ENCODE measurements around the gene TSTD2. TPM values are rescaled to one million over a fixed set of nuclear protein-coding genes. Genes with fewer than 3 reads are reported as not detected.

TSTD2 gene
- total RNA-seq, 4 donors from 2014 or later: 11.6 to 19.9 (median 14.5) TPM

- intact Hi-C loops (cut with DNase I; ENCODE audit: low total_unique reads): loop anchor here (10.0 kb wide), 4 partner anchors 348 to 1222 kb away; partner anchors contain the start of genes ANKS6, ANP32B, ZNF367 and ZNF782
- in situ Hi-C loops (cut with MboI; ENCODE audit: low sequenced_read_pairs in 4 of 4): no loop called here
- peaks cover 45 to 64% of the 10 kb centered on the region in 2 donors for H3K4me1 ChIP-seq
- peak overlapping the region in 1 of 4 donors; percentile 19 for H3K27ac ChIP-seq
- H3K36me3 ChIP-seq: no peaks in the 10 kb centered on the region
- H3K9me3 ChIP-seq: no peaks in the 10 kb centered on the region
- TF ChIP-seq POLR2A (IDR thresholded peaks at IDR 0.05): no peak
- TF ChIP-seq CTCF (IDR thresholded peaks at IDR 0.05 in 4 of 5, conservative IDR thresholded peaks at IDR 0.05 in 1 of 5): no peak
- no peaks in the 10 kb centered on the region for H3K27me3 ChIP-seq
- no peak overlapping the region for H3K4me3 ChIP-seq
- DNase-seq (no peak), ATAC-seq (no peak)
Measured at GRCh38 chr9:97636903-97637302, 3.7 kb upstream of the TSTD2 start.

- H3K4me3 ChIP-seq: peak overlapping the region in 2 of 4 donors; percentile 86 to 92
- peaks cover 56 to 69% of the 10 kb centered on the region in 2 donors for H3K4me1 ChIP-seq
- no peaks in the 10 kb centered on the region for H3K27me3 ChIP-seq
- no peak for DNase-seq
- in situ Hi-C loops (cut with MboI; ENCODE audit: low sequenced_read_pairs in 4 of 4): no loop called here
- no peak for TF ChIP-seq CTCF (IDR thresholded peaks at IDR 0.05 in 4 of 5, conservative IDR thresholded peaks at IDR 0.05 in 1 of 5)
- TF ChIP-seq POLR2A (IDR thresholded peaks at IDR 0.05): no peak
- peak overlapping the region; percentile 91 to 99 (median 98) for H3K27ac ChIP-seq
- ATAC-seq: no peak
- intact Hi-C loops (cut with DNase I; ENCODE audit: low total_unique reads): loop anchor here (10.0 kb wide), 4 partner anchors 350 to 1220 kb away; partner anchors contain the start of genes ANKS6, ANP32B, ZNF367 and ZNF782
- H3K36me3 ChIP-seq: no peaks in the 10 kb centered on the region
- no peaks in the 10 kb centered on the region for H3K9me3 ChIP-seq
Measured at GRCh38 chr9:97635026-97635425, 1.9 kb upstream of the TSTD2 start.

- TF ChIP-seq POLR2A (IDR thresholded peaks at IDR 0.05): no peak
- TF ChIP-seq CTCF (IDR thresholded peaks at IDR 0.05 in 4 of 5, conservative IDR thresholded peaks at IDR 0.05 in 1 of 5): no peak
- no peaks in the 10 kb centered on the region for H3K9me3 ChIP-seq
- DNase-seq: no peak
- no peaks in the 10 kb centered on the region for H3K27me3 ChIP-seq
- intact Hi-C loops (cut with DNase I; ENCODE audit: low total_unique reads): loop anchor here (2.0 to 10.0 kb wide), 6 partner anchors 63 to 1219 kb away; partner anchors contain the start of genes ANKS6, ANP32B, TBC1D2 and XPA
- peak overlapping the region; percentile 86 to 92 (median 88) for H3K4me3 ChIP-seq
- no peaks in the 10 kb centered on the region for H3K36me3 ChIP-seq
- in situ Hi-C loops (cut with MboI; ENCODE audit: low sequenced_read_pairs in 4 of 4): no loop called here
- peak overlapping the region; percentile 91 to 99 (median 98) for H3K27ac ChIP-seq
- peak; percentile 7 to 8 for ATAC-seq
- peaks cover 56 to 60% of the 10 kb centered on the region in 2 donors for H3K4me1 ChIP-seq
Measured at GRCh38 chr9:97633859-97634490, 807 bp upstream of the TSTD2 start.

- Histone ChIP-seq H3K36me3 (no peaks in the 10 kb centered on the region), H3K4me1 (peaks cover 50 to 56% of the 10 kb centered on the region in 2 donors), H3K9me3 (no peaks in the 10 kb centered on the region), H3K27ac (peak overlapping the region; percentile 91 to 99 (median 98)), H3K4me3 (peak overlapping the region; percentile 86 to 92 (median 88)), H3K27me3 (no peaks in the 10 kb centered on the region)
- TF ChIP-seq CTCF (IDR thresholded peaks at IDR 0.05 in 4 of 5, conservative IDR thresholded peaks at IDR 0.05 in 1 of 5): no peak
- no peak for TF ChIP-seq POLR2A (IDR thresholded peaks at IDR 0.05)
- DNase-seq (peak; percentile 29 to 55), ATAC-seq (peak; percentile 16 to 42)
- intact Hi-C loops (cut with DNase I; ENCODE audit: low total_unique reads) (loop anchor here (2.0 to 10.0 kb wide), 6 partner anchors 64 to 1218 kb away; partner anchors contain the start of genes ANKS6, ANP32B, TBC1D2 and XPA), in situ Hi-C loops (cut with MboI; ENCODE audit: low sequenced_read_pairs in 4 of 4) (no loop called here)
Measured at GRCh38 chr9:97632248-97632984, 752 bp downstream of the TSTD2 start.
